ENCODE measurements around the gene NYAP1.
A peak's percentile ranks its signal among the peaks of the same experiment; 100 is the strongest.
"Not testable (repeated sequence)": the region's sequence is repeated elsewhere in the genome, so short reads cannot be mapped to it uniquely, and the experiment has no call there.

Gene NYAP1

DNA sequence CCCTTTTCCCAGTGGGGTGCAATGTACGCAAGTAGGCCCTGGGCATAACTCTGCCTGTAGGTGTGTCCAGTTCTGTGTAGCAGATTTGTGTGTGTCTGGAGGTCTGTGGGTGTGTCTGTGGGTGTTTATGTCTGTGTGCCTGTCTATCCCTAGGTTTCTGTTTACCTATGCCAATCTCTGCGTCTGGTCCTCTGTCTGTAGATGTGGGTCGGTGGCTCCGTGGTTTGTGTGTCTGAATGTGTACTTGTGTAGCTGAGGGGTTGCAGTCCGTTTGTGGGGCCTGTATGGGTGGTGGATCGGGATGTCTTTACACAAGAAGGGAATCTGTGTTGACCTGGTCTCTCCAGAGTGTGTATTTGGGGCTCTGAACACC, 932 bp downstream of the NYAP1 start:
- DNase-seq = no peak

GRCh38 chr7:100485471-100485876, 1.7 kb downstream of the NYAP1 start:
- DNase-seq = no peak

DNA sequence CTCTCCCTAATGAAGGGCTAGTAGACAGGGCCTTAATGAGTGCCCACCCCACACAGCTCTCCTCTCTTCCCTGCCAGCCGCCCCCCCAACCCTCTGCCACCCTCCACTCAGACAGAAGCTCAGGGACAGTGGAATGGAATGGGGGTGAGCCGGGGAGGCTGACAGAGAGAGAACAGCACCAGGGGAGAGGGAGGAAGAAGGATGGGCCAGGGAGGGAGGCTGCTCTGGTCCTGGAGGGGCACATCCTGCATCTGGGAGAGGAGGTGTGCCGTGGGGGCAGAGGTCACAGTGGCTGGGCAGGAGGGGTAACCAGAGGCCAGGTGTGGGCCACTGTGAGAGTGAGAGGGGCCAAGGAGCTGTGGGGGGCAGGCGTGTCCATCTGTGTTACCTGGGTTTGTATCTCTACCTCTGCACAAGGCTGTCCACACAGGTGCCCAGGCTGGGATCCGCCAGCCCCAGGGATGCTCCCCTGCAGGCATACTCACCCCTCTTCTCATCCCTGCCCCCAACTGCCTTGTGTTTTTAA, 2.4 kb downstream of the NYAP1 start:
- DNase-seq = no peak

GRCh38 chr7:100486753-100487446, 3.2 kb downstream of the NYAP1 start:
- no peak for DNase-seq

- DNase-seq = no peak
Observed at GRCh38 chr7:100488333-100489095, 4.8 kb downstream of the NYAP1 start.

DNA sequence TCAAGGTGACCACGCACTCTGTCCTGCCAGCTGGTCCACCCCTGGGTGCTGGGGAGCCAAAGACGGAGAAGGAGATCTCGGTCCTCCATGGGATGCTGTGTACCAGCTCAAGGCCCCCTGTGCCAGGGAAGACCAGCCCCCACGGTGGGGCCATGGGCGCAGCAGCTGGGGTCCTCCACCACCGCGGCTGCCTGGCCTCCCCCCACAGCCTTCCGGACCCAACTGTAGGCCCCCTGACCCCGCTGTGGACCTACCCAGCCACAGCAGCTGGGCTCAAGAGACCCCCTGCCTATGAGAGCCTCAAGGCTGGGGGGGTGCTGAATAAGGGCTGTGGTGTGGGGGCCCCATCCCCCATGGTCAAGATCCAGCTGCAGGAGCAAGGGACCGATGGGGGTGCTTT, 5.4 kb downstream of the NYAP1 start:
- no peak for DNase-seq

DNA sequence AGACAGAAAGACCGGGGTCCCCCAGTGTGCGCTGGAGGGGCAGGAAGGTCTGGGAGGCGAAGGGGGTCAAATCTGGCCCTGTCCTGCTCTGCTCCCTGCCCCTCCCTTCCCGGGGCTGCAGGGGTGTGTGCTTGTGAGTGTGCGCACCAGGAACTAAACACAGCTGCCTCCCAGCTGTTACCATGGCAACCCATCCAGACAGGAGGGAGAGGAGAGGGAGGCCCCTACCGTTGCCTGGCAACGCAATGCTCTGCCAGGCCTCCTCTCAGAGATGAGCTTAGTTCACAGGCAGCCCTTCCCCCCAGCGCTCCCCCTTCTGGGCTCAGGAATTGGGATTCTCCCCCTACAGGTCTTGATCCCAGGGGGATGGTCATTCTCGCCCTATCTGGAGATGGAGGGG, 6.1 kb downstream of the NYAP1 start:
- DNase-seq = peak; percentile 95

DNA sequence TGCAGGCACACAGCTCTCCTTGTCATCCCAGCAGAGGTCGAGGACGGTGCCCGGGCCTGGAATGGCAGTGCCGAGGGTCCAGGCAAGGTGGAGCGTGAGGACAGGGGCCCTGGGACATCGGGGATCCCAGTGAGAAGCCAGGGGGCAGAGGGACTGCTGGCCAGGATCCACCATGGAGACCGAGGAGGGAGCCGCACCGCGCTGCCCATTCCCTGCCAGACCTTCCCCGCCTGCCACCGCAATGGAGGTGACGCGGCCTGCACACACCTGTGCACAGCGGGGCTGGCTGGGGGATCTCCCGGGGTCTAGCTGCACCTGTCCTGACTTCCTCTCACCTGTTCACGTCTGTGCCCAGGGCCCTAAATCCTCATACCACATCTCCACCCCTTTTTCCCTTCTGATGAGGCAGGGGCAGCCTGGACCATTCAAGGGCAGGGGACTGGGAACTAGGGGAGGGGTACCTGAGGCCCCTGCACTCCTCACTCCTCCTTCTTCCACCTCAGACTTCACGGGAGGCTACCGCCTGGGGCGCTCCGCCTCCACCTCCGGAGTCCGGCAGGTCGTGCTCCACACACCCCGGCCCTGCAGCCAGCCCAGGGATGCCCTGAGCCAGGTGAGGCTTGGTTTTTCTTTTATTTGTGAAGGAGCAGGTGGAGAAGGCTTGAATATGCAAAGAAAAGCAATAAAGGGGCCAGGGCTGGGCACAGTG, 6.9 kb downstream of the NYAP1 start:
- DNase-seq = no peak

- no peak for DNase-seq
Observed at GRCh38 chr7:100491192-100491578, 7.5 kb downstream of the NYAP1 start.

- no peak for DNase-seq
Observed at GRCh38 chr7:100492738-100493475, 9.2 kb downstream of the NYAP1 start.

DNA sequence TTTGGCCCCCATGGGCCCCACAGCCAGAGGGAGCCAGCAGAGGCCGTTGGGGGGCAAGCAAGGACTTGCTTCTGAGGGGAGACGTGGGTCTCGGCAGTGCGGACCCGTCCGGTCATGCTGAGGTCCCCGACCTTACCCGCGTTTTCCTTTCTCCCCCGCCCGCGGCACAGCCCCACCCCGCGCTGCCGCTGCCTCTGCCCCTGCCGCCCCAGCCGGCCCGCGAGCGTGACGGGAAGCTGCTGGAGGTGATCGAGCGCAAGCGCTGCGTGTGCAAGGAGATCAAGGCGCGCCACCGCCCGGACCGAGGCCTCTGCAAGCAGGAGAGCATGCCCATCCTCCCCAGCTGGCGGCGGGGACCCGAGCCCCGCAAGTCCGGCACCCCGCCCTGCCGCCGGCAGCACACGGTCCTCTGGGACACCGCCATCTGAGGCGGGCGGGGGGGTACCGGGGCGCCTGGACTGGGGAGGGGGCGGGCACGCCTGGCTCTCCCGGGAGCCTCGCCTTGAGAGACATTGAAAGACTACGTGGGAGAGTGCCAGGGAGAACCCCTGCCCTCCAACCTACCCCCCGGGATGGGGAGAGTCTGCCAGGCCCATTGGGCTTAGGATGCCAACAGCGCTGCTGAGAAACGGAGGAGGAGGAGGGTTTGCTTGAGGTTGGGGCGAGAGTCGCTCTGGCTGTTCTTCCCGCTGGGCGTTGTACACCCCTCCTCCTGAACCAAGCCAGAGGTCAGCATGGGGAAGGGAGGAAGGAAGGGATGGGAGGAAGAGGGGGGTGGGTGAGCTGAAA, 9.9 kb downstream of the NYAP1 start:
- no peak for DNase-seq

DNA sequence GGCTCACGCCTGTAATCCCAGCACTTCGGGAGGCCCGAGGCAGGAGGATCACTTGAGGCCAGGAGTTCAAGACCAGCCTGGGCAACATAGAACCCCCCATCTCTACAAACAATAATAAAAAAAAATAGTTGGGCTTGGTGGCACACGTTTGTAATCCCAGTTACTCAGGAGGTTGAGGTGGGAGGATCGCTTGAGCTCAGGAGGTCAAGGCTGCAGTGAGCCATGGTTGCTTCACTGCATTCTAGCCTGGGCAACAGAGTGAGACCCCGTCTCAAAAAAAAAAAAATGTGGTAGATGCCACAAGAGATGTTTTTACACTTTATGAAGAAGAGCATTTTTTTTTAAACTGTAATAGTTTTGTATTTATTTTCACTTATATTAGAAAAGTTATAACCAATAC, 12.8 kb downstream of the NYAP1 start:
- DNase-seq = no peak

DNA sequence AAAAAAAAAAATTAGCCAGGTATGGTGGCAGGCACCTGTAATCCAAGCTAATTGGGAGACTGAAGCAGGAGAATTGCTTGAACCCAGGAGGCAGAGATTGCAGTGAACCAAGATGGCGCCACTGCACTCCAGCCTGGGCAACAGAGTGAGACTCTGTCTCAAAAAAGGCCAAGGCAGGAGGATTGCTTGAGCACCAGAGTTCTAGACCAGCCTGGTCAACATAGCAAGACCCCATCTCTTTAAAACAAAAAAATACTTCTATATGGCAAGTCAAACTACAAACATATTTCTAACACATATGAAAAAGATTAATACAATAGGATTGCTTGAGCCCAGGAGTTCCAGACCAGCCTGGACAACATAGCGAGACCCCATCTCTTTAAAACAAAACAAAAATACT, 17.0 kb downstream of the NYAP1 start:
- DNase-seq = not testable (repeated sequence)

GRCh38 chr7:100504031-100504430, 20.3 kb downstream of the NYAP1 start:
- DNase-seq = not testable (repeated sequence)

DNA sequence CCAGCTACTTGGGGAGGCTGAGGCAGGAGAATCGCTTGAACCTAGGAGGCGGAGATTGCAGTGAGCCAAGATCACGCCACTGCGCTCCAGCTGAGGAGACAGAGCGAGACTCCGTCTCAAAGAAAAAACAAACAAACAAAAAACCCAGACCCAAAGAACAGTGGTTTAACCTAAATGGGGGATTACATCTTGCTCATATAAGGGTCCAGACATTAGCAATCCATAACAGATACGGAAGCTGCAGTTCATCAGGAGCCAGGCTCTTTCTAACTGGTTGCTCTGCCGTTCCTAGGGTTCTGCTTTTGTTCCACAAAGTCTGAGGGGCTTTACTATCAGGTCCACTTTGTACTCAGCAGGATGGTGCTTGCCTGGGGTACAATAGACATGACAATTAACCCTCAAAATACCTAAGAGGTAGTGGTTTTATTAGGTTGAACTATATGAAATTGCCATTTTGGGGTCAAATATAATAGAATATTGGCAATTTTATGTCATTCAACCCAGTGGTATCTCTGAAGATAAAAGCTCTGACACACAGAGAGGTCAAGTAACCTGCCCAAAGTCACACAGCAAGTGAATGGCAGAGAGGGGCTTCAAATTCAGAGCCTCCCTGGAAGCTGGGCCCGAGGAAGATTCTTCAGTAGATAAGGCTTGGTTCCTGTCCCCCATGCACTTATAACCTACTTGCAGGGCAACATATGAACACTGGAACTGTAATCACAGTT, 21.3 kb downstream of the NYAP1 start:
- no peak for DNase-seq

DNA sequence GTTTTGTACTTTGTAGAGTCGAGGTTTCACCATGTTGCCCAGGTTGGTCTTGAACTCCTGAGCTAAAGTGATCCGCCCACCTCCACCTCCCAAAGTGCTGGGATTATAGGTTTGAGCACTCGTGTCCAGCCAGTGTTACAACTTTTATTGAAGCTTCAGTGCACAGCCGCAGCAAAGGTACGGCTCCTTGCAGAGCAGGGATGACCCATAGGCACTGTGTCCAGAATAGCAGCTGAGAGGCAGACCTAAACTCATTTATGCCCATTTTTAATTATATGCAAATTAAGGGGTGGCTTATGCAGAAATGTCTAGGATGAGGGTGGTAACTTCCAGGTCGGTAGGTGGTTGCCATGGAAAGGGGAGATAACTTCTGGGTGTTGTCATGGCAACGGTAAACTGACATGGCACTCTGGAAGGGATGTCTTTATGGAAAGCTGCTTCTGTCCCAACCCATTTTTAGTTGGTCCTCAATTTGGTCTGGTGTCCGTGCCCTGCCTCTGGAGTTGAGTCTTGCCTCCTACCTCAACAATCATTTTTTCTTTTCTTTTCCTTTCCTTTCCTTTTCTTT, 22.7 kb downstream of the NYAP1 start:
- no peak for DNase-seq

GRCh38 chr7:100509231-100509630, 25.5 kb downstream of the NYAP1 start:
- DNase-seq = peak; percentile 48

GRCh38 chr7:100510437-100511239, 26.9 kb downstream of the NYAP1 start:
- no peak for DNase-seq

- DNase-seq = no peak
Observed at GRCh38 chr7:100513212-100513810, 29.6 kb downstream of the NYAP1 start.

DNA sequence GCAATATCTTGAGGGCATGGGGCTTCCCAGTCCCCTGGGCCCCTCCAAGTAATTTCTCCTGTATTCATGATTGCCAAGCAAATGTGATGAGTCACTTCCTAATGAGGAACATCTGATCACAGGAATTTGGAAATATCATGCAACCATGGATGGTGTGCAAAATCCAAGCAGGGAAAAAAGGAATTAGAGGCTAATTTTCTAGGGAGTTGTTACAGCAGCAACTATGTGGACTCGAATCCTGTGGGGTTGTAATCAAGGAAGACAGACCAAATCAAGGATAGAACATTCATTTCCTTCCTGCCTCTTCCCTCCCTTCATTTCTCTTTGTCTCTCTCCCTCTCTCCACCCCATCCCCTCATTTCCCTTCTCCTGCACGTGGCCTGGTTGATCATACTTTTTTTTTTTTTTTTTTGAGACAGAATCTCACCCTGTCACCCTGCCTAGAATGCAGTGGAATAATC, 31.4 kb downstream of the NYAP1 start:
- no peak for DNase-seq

All from DMS79 treated with DMSO at 0.1 percent for 48 hours (cell line).